Hepatocyte (in vitro differentiated cells): ENCODE results near the gene CCBE1. TPM values are rescaled to one million over a fixed set of nuclear protein-coding genes. Genes with fewer than 3 reads are reported as not detected.
A peak's percentile ranks its signal among the peaks of the same experiment; 100 is the strongest.

ENCODE experiments used
- DNase-seq: peaks from one replicate; pipeline ENCODE4 v3.0.0-alpha.2; 2016; ENCODE audit warnings: low spot score
- H2AFZ ChIP-seq: fragments of 200-600 bp; sonication (generic); 2 replicates; pipeline ENCODE4 v1.6.0; 2016; ENCODE audit warnings: antibody characterized with exemption, mild to moderate bottlenecking
- H3K27ac ChIP-seq: fragments of 200-600 bp; sonication (generic); 2 replicates; pipeline ENCODE4 v1.5.1; 2016; ENCODE audit warnings: mild to moderate bottlenecking
- H3K27me3 ChIP-seq: fragments of 200-600 bp; sonication (generic); 2 replicates; pipeline ENCODE4 v1.6.1; 2016
- H3K36me3 ChIP-seq: fragments of 200-600 bp; sonication (generic); replicated peaks from 2 replicates; pipeline ENCODE4 v1.5.1; 2016; ENCODE audit warnings: low read depth; ENCODE audit not compliant: insufficient read depth
- H3K4me1 ChIP-seq: fragments of 200-600 bp; sonication (generic); 2 replicates; pipeline ENCODE4 v1.5.1; 2016; ENCODE audit warnings: mild to moderate bottlenecking, moderate library complexity; ENCODE audit not compliant: insufficient read depth
- H3K4me2 ChIP-seq: fragments of 200-600 bp; sonication (generic); 2 replicates; pipeline ENCODE4 v1.6.0; 2016
- H3K4me3 ChIP-seq: fragments of 200-600 bp; sonication (generic); 2 replicates; pipeline ENCODE4 v1.5.1; 2016; ENCODE audit warnings: mild to moderate bottlenecking
- H3K79me2 ChIP-seq: fragments of 200-600 bp; sonication (generic); 2 replicates; pipeline ENCODE4 v1.6.0; 2017; ENCODE audit warnings: mild to moderate bottlenecking
- H3K9me2 ChIP-seq: fragments of 200-600 bp; sonication (generic); replicated peaks from 2 replicates; pipeline ENCODE4 v1.6.0; 2017; ENCODE audit warnings: mild to moderate bottlenecking; ENCODE audit not compliant: insufficient read depth
- H3K9me3 ChIP-seq: fragments of 200-600 bp; sonication (generic); 2 replicates; pipeline ENCODE4 v1.5.1; 2016; ENCODE audit warnings: low read depth, mild to moderate bottlenecking
- H4K20me1 ChIP-seq: fragments of 200-600 bp; sonication (generic); 2 replicates; pipeline ENCODE4 v1.6.0; 2016; ENCODE audit warnings: mild to moderate bottlenecking; ENCODE audit not compliant: insufficient read depth, poor library complexity, severe bottlenecking
- EZH2 ChIP-seq: fragments of 200-600 bp; sonication (generic); IDR thresholded peaks from 2 replicates; pipeline ENCODE4 v1.6.1; 2016; ENCODE audit warnings: antibody characterized with exemption, mild to moderate bottlenecking, borderline replicate concordance
- EZH2phosphoT487 ChIP-seq: fragments of 200-600 bp; sonication (generic); IDR thresholded peaks from one replicate; pipeline ENCODE4 v1.6.1; 2018; ENCODE audit warnings: antibody characterized with exemption, mild to moderate bottlenecking, low read depth, moderate library complexity; ENCODE audit not compliant: unreplicated experiment, severe bottlenecking
- WGBS: methylation state at CpG from one replicate; pipeline ENCODE4 v1.1.6; 2016; ENCODE audit warnings: low lambda C conversion rate; ENCODE audit errors: missing lambda C conversion rate; 5-methylcytosine and 5-hydroxymethylcytosine counted together
- polyA plus RNA-seq: library from polyadenylated mRNA; unstranded; fragments of >200 nt; fragmentation: Nextera tagmentation; extraction: Ambion mirVana; gene quantifications from 2 replicates; pipeline ENCODE4 v1.2.1, GENCODE V29; 2016
- total RNA-seq: library from RNA; depleted of rRNA; stranded (reverse); fragments of >200 nt; gene quantifications from 2 replicates; pipeline ENCODE4 v1.2.3, GENCODE V29; 2014
- TF ChIP-seq, protein P1 (sequence below): fragments of 200-600 bp; sonication (generic); IDR thresholded peaks from 2 replicates; pipeline ENCODE4 v1.5.1; 2016; ENCODE audit warnings: antibody characterized with exemption, mild to moderate bottlenecking; ENCODE audit not compliant: poor library complexity

Gene CCBE1
- total and polyA plus RNA-seq, 2 experiments from 2014 or later, result 3.1 to 9.2 TPM

DNA sequence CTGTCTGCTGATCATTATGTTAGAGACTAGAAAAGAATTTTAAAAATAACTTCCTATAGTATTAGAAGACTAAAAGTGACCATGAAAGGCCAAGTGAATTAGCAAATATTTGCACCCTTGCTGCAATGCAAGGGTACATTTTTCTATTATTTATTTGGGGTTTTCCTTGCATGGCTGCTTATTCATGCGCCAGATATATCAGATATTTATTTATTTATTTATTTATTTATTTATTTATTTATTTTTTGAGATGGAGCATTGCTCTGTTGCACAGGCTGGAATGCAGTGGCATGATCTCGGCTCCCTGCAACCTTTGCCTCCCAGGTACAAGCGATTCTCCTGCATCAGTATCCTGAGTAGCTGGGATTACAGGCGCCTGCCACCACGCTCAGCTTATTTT is 211.8 kb downstream of the CCBE1 start:
- Histone ChIP-seq H4K20me1 (no peaks in the 10 kb centered on the region), H3K79me2 (no peaks in the 10 kb centered on the region), H3K27me3 (no peaks in the 10 kb centered on the region), H2AFZ (no peak overlapping the region), H3K9me2 (no peaks in the 10 kb centered on the region), H3K36me3 (no peaks in the 10 kb centered on the region), H3K9me3 (no peaks in the 10 kb centered on the region), H3K27ac (no peak overlapping the region), H3K4me3 (no peak overlapping the region), H3K4me1 (peaks cover 11% of the 10 kb centered on the region), H3K4me2 (peak overlapping the region; percentile 26)
- no peak for DNase-seq
- WGBS, result 78% methylated on average over 5 of the region's 5 CpGs
- no peak for TF ChIP-seq EZH2phosphoT487

DNA sequence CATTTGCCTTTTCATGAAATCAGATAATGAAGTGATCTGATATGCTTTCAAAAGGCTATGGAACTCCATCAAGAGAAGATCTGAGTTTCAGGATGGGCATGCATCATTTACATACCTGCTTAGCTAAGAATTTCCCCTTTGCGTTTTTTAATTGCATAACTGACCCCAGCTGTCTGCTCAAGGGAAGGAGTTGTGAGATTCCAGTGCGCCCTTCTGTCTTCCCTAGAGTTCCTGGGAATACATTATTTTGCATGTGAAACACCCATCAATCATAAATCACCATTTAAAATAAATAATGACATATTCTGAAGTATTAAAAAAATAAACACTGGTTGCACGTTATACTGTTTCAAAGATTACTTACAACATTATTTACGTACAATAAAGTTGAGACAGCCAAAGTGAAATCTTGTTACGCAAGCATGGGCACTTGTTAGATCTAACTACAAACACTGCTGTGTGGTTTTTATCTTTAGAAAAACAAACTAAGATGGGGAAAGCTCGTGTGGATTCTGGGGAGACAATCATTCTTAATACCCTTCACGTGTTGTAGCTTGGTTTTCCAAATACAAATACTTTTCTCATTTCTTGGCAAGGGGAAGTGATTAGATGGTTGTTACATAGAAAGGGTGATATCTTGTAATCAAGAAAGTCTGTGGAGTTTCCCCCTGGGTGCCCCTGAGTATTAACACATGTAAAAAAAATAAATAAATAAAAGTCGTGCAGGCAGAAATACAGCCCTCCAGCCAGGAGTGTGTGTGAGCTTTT is 212.5 kb downstream of the CCBE1 start:
- TF ChIP-seq, protein P1, sequence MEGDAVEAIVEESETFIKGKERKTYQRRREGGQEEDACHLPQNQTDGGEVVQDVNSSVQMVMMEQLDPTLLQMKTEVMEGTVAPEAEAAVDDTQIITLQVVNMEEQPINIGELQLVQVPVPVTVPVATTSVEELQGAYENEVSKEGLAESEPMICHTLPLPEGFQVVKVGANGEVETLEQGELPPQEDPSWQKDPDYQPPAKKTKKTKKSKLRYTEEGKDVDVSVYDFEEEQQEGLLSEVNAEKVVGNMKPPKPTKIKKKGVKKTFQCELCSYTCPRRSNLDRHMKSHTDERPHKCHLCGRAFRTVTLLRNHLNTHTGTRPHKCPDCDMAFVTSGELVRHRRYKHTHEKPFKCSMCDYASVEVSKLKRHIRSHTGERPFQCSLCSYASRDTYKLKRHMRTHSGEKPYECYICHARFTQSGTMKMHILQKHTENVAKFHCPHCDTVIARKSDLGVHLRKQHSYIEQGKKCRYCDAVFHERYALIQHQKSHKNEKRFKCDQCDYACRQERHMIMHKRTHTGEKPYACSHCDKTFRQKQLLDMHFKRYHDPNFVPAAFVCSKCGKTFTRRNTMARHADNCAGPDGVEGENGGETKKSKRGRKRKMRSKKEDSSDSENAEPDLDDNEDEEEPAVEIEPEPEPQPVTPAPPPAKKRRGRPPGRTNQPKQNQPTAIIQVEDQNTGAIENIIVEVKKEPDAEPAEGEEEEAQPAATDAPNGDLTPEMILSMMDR, result no peak
- no peak for TF ChIP-seq EZH2phosphoT487
- TF ChIP-seq EZH2, result no peak
- WGBS, result 14% methylated on average over 8 of the region's 8 CpGs
- Histone ChIP-seq H3K4me2 (peak overlapping the region; percentile 26), H3K27ac (no peak overlapping the region), H3K27me3 (no peaks in the 10 kb centered on the region), H3K9me2 (no peaks in the 10 kb centered on the region), H3K36me3 (no peaks in the 10 kb centered on the region), H3K4me3 (no peak overlapping the region), H2AFZ (no peak overlapping the region), H3K4me1 (peaks cover 11% of the 10 kb centered on the region), H3K79me2 (no peaks in the 10 kb centered on the region), H4K20me1 (no peaks in the 10 kb centered on the region), H3K9me3 (no peaks in the 10 kb centered on the region)
- peak; percentile 41 for DNase-seq

DNA sequence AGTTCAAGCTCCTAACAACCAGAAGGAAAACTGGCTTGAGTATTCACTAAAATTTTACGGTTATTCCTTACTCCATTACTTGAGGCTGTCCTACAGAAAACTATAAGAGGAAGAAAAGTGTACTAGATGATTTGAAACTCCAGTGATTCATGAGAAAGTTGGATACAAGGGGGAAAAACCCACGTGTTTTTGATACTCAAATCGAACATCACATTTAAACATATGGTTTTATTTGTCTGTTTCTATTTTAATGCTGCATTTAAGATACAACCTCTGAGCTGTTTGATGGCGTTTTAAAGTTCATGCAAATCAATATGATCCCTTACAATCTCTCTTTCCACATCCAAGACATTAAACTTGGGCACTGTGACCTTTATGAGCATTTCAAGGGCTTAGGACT is 213.1 kb downstream of the CCBE1 start:
- TF ChIP-seq EZH2phosphoT487 (no peak), EZH2 (no peak)
- TF ChIP-seq, protein P1, result no peak
- Histone ChIP-seq H3K9me2 (no peaks in the 10 kb centered on the region), H3K79me2 (no peaks in the 10 kb centered on the region), H4K20me1 (no peaks in the 10 kb centered on the region), H3K27me3 (no peaks in the 10 kb centered on the region), H3K36me3 (no peaks in the 10 kb centered on the region), H3K4me1 (peaks cover 11% of the 10 kb centered on the region), H3K9me3 (no peaks in the 10 kb centered on the region), H2AFZ (no peak overlapping the region), H3K27ac (no peak overlapping the region), H3K4me3 (no peak overlapping the region), H3K4me2 (peak overlapping the region; percentile 26)
- WGBS, result 62% methylated on average over 4 of the region's 4 CpGs
- no peak for DNase-seq

DNA sequence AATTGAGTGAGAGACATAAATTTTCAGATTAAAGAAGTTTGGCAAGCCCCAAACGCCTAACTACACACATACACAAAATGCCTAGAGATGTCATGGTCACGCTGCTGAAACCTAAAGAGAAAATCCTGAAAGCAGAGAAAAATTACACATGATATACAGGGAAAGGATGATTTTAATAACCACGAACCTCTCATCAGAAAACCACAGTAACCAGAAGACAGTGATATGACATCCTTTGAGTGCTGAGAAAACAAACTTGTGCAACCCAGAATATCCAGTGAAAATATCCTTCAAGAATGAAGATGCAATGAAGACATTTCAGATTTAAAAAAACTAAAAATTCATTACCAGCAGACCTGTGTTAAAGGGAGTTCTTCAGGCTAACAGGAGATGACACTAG is 215.8 kb downstream of the CCBE1 start:
- Histone ChIP-seq H3K79me2 (no peaks in the 10 kb centered on the region), H3K36me3 (no peaks in the 10 kb centered on the region), H2AFZ (no peak overlapping the region), H3K27ac (no peak overlapping the region), H3K4me2 (no peak overlapping the region), H3K9me2 (no peaks in the 10 kb centered on the region), H3K4me1 (peaks cover 11% of the 10 kb centered on the region), H4K20me1 (no peaks in the 10 kb centered on the region), H3K9me3 (no peaks in the 10 kb centered on the region), H3K4me3 (no peak overlapping the region), H3K27me3 (no peaks in the 10 kb centered on the region)
- TF ChIP-seq, protein P1, result no peak
- TF ChIP-seq EZH2 (no peak), EZH2phosphoT487 (no peak)
- WGBS, result 90% methylated on average over 3 of the region's 3 CpGs
- DNase-seq, result no peak
